IPS-NIHi11 (cell line): Measurements from ENCODE around the gene CHRNA9.
"Not testable (repeated sequence)": the region's sequence is repeated elsewhere in the genome, so short reads cannot be mapped to it uniquely, and the experiment has no call there.

Experiments
- DNase-seq: peaks from one replicate; pipeline ENCODE4 v3.0.0; 2012; ENCODE audit warnings: mixed read lengths, low spot score

The CHRNA9 gene

DNA sequence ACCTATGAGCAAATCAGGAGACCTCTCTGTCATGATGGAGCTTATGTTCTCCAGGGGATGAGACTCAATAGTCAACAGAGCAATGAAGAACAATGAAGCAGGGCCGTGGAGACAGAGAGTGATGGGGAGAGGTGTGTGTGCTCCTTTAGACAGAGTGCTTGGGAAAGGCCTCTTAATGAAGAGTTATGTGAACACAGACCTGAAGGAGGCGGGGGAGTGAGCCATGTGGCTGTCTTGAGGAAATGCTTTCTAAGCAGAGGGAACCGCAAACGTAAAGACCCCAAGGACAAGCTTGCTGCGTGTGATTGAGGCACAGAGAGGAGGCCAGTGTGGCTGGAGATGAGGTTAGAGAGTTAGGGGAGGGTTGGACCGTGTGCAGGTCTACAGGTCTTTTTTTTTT lies 53.1 kb downstream of the CHRNA9 start:
- DNase-seq, result no peak

DNA sequence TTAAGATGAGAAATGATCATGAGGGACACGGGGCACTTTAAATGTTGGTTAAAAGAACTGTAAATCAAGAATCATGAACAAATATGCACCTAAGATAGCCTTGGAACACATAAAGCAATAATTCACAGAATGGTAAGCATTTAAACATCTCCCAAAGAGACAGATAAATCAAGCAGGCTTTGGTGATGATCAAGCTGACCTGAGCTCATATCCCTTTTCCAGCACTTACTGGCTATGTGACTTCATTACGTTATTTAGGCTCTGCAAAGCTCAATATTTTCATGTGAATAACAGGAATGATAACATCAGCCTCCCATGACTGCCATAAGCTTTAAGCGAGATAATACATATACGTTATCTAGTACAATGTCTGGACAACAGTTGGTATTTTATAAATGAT lies 54.9 kb downstream of the CHRNA9 start:
- no peak for DNase-seq

DNA sequence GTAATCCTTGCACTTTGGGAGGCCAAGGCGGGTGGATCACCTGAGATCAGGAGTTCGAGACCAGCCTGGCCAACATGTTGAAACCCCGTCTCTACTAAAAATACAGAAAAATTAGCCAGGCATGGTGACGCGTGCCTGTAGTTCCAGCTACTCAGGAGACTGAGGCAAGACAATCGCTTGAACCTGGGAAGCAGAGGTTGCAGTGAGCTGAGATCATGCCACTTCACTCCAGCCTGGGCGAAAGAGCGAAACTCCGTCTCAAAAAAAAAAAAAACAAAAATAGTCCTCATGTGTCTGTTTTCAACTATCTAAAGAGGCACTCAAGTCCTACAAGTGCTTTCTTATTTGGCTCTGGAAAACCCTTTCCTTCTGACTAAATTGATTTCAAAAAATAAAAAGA lies 57.1 kb downstream of the CHRNA9 start:
- DNase-seq, result not testable (repeated sequence)

GRCh38 chr4:40394236-40394635 lies 59.1 kb downstream of the CHRNA9 start:
- DNase-seq, result no peak

DNA sequence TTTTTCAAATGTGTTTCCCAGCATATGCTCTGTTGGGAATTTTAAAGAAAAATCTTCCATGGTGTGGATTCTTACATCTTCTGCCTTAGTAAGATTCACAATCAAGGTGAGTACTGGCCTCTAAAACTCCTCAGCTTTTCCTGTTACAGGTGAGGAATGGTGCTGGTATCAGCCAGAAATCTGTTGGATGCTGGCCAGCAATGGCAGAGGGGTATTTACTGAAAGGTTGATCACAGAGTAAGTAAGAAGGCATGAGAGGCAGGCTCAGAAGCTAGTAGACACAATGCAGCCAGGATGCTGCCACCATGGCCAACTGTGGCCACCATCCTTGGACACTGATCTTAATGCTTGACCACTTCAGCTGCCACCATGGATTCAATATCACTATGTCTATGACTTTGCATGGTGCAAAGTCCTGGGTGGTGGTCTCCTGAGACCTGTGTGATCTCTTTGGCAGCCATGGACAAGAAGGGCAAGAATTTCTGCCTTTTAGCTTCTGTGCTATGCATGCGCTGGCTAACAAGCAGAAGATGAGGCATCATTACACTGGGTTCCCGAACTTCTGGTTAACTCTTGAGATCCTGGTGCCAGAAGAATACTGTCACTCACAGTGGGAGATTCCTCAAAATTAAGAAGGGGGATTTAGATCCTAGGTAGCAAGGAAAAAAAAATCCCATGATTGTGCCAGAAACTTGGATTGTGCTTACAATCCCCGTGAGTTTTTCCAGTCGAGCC lies 60.2 kb downstream of the CHRNA9 start:
- no peak for DNase-seq

DNA sequence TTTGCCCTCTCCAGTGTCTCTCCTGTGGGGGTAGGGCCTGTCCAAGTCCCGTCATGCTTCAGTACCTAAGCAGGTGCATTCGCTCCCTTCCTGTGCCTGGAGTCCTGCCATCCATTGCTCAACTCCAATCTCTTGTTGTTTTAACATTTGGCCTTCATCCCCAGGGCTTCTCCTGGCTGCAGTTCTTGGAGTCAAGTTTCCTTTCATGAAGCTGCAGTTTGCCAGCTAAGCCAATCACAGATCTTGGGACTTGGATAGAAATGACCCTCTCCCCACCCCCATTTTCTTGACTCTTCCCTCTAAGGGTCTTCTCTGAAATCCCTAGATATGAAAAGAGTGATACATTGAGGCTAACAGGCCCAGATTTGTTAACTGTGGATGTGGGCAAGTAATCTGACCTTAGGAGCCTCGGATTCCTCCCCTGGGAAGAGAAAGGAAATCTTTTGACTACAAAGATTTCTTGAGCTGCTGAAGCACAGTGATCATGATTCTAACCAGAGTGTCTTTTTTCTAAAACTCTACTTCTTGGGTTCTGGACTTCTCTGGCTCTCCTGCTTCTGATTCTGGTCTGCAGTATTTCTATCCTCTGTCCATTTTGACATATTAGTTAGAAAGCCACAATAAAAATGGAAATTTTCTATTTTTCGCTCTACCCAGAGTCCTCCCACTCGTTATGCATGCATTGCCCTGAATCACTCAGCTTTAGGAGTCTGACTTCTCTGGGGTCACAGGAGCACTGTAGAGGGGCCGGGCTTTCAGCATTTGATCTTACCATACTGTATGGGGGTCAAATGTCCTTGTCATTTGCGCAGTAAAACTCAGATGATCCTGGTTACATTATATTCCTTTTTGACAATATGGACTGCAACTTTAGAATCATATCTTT lies 61.0 kb downstream of the CHRNA9 start:
- DNase-seq, result peak; percentile 74

GRCh38 chr4:40399578-40399977 lies 64.4 kb downstream of the CHRNA9 start:
- no peak for DNase-seq

DNA sequence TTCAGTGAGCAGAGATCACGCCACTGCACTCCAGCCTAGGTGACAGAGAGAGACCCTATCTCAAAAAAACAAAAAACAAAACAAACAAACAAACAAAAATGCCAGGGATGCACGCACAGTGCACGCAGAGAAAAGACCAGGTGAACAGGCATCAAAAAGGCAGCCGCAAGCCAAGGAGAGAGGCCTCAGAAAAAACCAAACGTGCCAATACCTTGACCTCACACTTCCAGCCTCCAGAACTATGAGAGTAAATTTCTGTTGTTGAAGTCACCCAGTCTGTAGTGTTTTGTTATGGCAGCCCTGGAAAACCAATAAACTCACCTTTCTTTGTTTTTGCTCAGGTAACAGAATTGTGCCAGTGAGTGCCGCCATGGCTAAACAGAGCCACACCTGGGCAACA lies 66.0 kb downstream of the CHRNA9 start:
- DNase-seq, result no peak

GRCh38 chr4:40401631-40402030 lies 66.5 kb downstream of the CHRNA9 start:
- DNase-seq, result no peak

DNA sequence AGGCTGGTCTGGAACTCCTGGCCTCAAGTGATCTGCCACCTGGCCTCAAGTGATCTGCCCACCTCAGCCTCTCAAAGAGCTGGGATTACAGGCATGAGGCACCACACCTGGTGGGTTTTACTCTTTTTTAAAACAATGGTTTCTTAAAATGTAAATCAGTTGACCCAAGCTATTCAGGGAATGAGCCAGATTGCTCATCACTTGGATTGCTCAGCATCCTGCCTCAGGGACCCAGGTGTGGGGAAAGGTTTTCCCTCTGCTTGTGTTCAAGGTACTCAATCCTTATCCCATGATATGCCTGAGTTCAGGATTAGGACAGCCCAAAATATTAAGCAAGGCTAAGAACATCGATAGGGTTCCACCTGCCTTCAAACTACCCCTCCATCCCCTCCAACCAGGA lies 67.4 kb downstream of the CHRNA9 start:
- no peak for DNase-seq

GRCh38 chr4:40403081-40403480 lies 67.9 kb downstream of the CHRNA9 start:
- DNase-seq, result no peak
